H9 (cell line): ENCODE results near the gene UROS. TPM values are rescaled to one million over a fixed set of nuclear protein-coding genes. Genes with fewer than 3 reads are reported as not detected.

Experiments used
- DNase-seq: peaks from one replicate; pipeline ENCODE4 v3.0.0-alpha.2; 2017
- H2AFZ ChIP-seq: one replicate; pipeline ENCODE4 v1.6.1; 2013; ENCODE audit warnings: mild to moderate bottlenecking, low read length, control low read depth, moderate library complexity
- H2AK5ac ChIP-seq: 2 replicates; pipeline ENCODE4 v1.6.1; 2013; ENCODE audit warnings: low read length, control low read depth, mixed read lengths; ENCODE audit not compliant: insufficient read length
- H2BK120ac ChIP-seq: one replicate; pipeline ENCODE4 v1.6.1; 2013; ENCODE audit warnings: low read depth, mild to moderate bottlenecking, low read length, control low read depth, inconsistent platforms; ENCODE audit not compliant: poor library complexity, severe bottlenecking
- H2BK12ac ChIP-seq: 2 replicates; pipeline ENCODE4 v1.6.1; 2013; ENCODE audit warnings: low read length, control low read depth, mixed read lengths, low read depth; ENCODE audit not compliant: insufficient read length
- H2BK15ac ChIP-seq: 2 replicates; pipeline ENCODE4 v1.6.1; 2013; ENCODE audit warnings: low read depth, low read length, control low read depth
- H2BK20ac ChIP-seq: one replicate; pipeline ENCODE4 v1.6.1; 2013; ENCODE audit warnings: low read depth, mild to moderate bottlenecking, low read length, control low read depth, inconsistent platforms; ENCODE audit not compliant: poor library complexity, severe bottlenecking
- H2BK5ac ChIP-seq: 2 replicates; pipeline ENCODE4 v1.6.1; 2013; ENCODE audit warnings: low read length, control low read depth, mixed read lengths; ENCODE audit not compliant: insufficient read length
- H3K14ac ChIP-seq: 2 replicates; pipeline ENCODE4 v1.6.1; 2013; ENCODE audit warnings: low read length, control low read depth; ENCODE audit not compliant: insufficient read depth
- H3K18ac ChIP-seq: 2 replicates; pipeline ENCODE4 v1.6.1; 2013; ENCODE audit warnings: low read depth, mild to moderate bottlenecking, mixed read lengths, low read length, control low read depth; ENCODE audit not compliant: insufficient read length
- H3K23ac ChIP-seq: 2 replicates; pipeline ENCODE4 v1.6.1; 2013; ENCODE audit warnings: low read length, control low read depth, mixed read lengths, low read depth; ENCODE audit not compliant: insufficient read length
- H3K23me2 ChIP-seq: 2 replicates; pipeline ENCODE4 v1.6.1; 2013; ENCODE audit warnings: low read depth, mild to moderate bottlenecking, mixed read lengths, low read length, control low read depth; ENCODE audit not compliant: insufficient read length, poor library complexity, severe bottlenecking
- H3K27ac ChIP-seq: 2 replicates; pipeline ENCODE4 v1.5.1; 2013; ENCODE audit warnings: low read length, control low read depth, mixed read lengths, low read depth; ENCODE audit not compliant: insufficient read length
- H3K27me3 ChIP-seq: 2 replicates; pipeline ENCODE4 v1.6.1; 2013; ENCODE audit warnings: low read length, control low read depth, inconsistent platforms; ENCODE audit not compliant: insufficient read depth
- H3K4ac ChIP-seq: 2 replicates; pipeline ENCODE4 v1.6.1; 2013; ENCODE audit warnings: low read depth, mild to moderate bottlenecking, control low read depth, inconsistent platforms, low read length, moderate library complexity
- H3K4me1 ChIP-seq: 2 replicates; pipeline ENCODE4 v1.6.1; 2013; ENCODE audit warnings: low read length, control low read depth, inconsistent platforms; ENCODE audit not compliant: insufficient read depth
- H3K4me2 ChIP-seq: 2 replicates; pipeline ENCODE4 v1.6.1; 2013; ENCODE audit warnings: low read length, control low read depth, mixed read lengths; ENCODE audit not compliant: insufficient read length, insufficient read depth
- H3K56ac ChIP-seq: 2 replicates; pipeline ENCODE4 v1.6.1; 2013; ENCODE audit warnings: low read depth, mild to moderate bottlenecking, mixed read lengths, low read length, control low read depth; ENCODE audit not compliant: insufficient read length
- H3K79me1 ChIP-seq: 2 replicates; pipeline ENCODE4 v1.6.1; 2013; ENCODE audit warnings: low read depth, mild to moderate bottlenecking, moderate library complexity, low read length, control low read depth, inconsistent platforms; ENCODE audit not compliant: insufficient read depth, poor library complexity, severe bottlenecking
- H3K79me2 ChIP-seq: 2 replicates; pipeline ENCODE4 v1.6.1; 2013; ENCODE audit warnings: low read length, control low read depth, inconsistent platforms; ENCODE audit not compliant: insufficient read depth
- H3K9ac ChIP-seq: 2 replicates; pipeline ENCODE4 v1.6.1; 2013; ENCODE audit warnings: low read length, control low read depth, mixed read lengths; ENCODE audit not compliant: insufficient read length; ENCODE audit errors: extremely low read depth
- H3K9me3 ChIP-seq: one replicate; pipeline ENCODE4 v1.6.1; 2013; ENCODE audit warnings: low read depth, low read length, inconsistent platforms; ENCODE audit not compliant: control insufficient read depth
- H3T11ph ChIP-seq: one replicate; pipeline ENCODE4 v1.6.1; 2013; ENCODE audit warnings: mild to moderate bottlenecking, low read length, control low read depth, inconsistent platforms
- H4K20me1 ChIP-seq: one replicate; pipeline ENCODE4 v1.6.1; 2013; ENCODE audit not compliant: control insufficient read depth, insufficient read length, insufficient read depth
- H4K5ac ChIP-seq: 2 replicates; pipeline ENCODE4 v1.6.1; 2013; ENCODE audit warnings: low read depth, mild to moderate bottlenecking, mixed read lengths, low read length, control low read depth; ENCODE audit not compliant: insufficient read length
- H4K8ac ChIP-seq: replicated peaks from 2 replicates; pipeline ENCODE4 v1.6.1; 2013; ENCODE audit warnings: low read length, control low read depth, mixed read lengths, low read depth; ENCODE audit not compliant: insufficient read length
- H4K91ac ChIP-seq: 2 replicates; pipeline ENCODE4 v1.6.1; 2013; ENCODE audit warnings: low read depth, mild to moderate bottlenecking, moderate library complexity, mixed read lengths, low read length, control low read depth; ENCODE audit not compliant: insufficient read length
- H3K27ac Mint-ChIP-seq, 3 experiments: 2 replicates in 2 of 3; 3 replicates in 1 of 3; pipeline ENCODE4 v1.8.0; 2020 to 2021; ENCODE audit warnings: mixed read lengths in 3 of 3, mild to moderate bottlenecking in 1 of 3, moderate library complexity in 1 of 3
- H3K27me3 Mint-ChIP-seq: 2 replicates; pipeline ENCODE4 v1.8.0; 2021; ENCODE audit warnings: low read depth, mild to moderate bottlenecking, moderate library complexity, mixed read lengths
- H3K36me3 Mint-ChIP-seq, 3 experiments: 2 replicates in 2 of 3; 3 replicates in 1 of 3; pipeline ENCODE4 v1.8.0; 2020 to 2021; ENCODE audit warnings: low read depth in 3 of 3, mixed read lengths in 3 of 3; ENCODE audit not compliant: insufficient read depth in 1 of 3
- H3K4me1 Mint-ChIP-seq, 2 experiments: 2 replicates each; pipeline ENCODE4 v1.8.0; 2020; ENCODE audit warnings: mixed read lengths in 2 of 2
- H3K4me3 Mint-ChIP-seq, 2 experiments: 2 replicates in 1 of 2; 3 replicates in 1 of 2; pipeline ENCODE4 v1.8.0; 2020 to 2021; ENCODE audit warnings: mild to moderate bottlenecking in 2 of 2, mixed read lengths in 2 of 2, moderate library complexity in 1 of 2
- H3K9me3 Mint-ChIP-seq, 2 experiments: 2 replicates in 1 of 2; 3 replicates in 1 of 2; pipeline ENCODE4 v1.8.0; 2020; ENCODE audit warnings: mild to moderate bottlenecking in 2 of 2, mixed read lengths in 2 of 2, moderate library complexity in 1 of 2
- WGBS: extraction: QIAGEN DNeasy Blood & Tissue Kit; methylation state at CpG from one replicate; pipeline ENCODE4 v1.1.7; 2013; ENCODE audit warnings: missing lambda C conversion rate, low lambda C conversion rate, mixed read lengths; ENCODE audit not compliant: insufficient read length; ENCODE audit errors: extremely low coverage; 5-methylcytosine and 5-hydroxymethylcytosine counted together
- total RNA-seq: library from RNA; stranded (reverse); gene quantifications from 2 replicates; pipeline ENCODE4 v1.2.1, GENCODE V29; 2021
- TF ChIP-seq, protein P1 (sequence below): fragments of 200-600 bp; sonication (generic); conservative IDR thresholded peaks from 3 replicates; pipeline ENCODE4 v1.8.0; 2021; ENCODE audit warnings: antibody characterized with exemption, mild to moderate bottlenecking

UROS gene
- total RNA-seq, 1 experiment from 2014 or later, result 42.3 TPM

DNA sequence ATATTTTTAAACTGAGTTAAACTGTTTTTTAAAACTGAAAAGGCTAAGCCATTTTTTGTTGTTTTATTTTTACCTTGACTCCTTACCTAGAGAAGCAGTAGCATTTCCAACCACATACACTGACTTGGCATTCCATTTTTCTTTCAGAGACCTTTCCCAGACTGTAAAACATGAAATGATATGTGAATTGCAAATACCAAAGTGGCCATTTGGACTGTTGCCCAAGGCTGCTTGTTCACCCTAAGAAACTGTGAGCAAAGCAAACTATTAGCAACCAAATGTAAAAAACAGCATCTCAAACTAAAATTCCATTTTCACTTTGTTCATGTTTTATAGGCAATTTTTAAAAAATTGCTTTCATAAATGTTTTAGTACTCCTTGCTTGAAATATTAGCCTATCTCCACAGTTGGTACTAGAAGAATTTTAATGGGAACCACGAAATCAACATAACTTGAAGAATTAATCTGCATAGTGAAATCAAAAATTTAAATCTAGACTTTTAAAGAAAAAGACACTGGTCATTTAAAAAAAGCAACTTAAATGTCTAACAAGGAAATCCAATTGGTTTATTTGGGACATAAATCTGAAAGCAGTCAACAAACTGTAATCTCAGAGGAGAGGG lies 10.8 kb downstream of the UROS start:
- no peaks in the 10 kb centered on the region for H3K4me1 ChIP-seq
- no peaks in the 10 kb centered on the region for H4K20me1 ChIP-seq
- Mint-ChIP-seq H3K27ac (no peak overlapping the region), H3K27me3 (no peaks in the 10 kb centered on the region), H3K4me1 (no peaks in the 10 kb centered on the region), H3K9me3 (no peaks in the 10 kb centered on the region), H3K4me3 (no peak overlapping the region), H3K36me3 (peaks cover 7 to 52% (median 42%) of the 10 kb centered on the region in 3 experiments; a peak in 6 of 7 replicates)
- H3K27ac ChIP-seq, result no peak overlapping the region
- H2BK15ac ChIP-seq, result no peak overlapping the region
- no peak for DNase-seq
- no peak overlapping the region for H3K18ac ChIP-seq
- no peak overlapping the region for H2AFZ ChIP-seq
- no peaks in the 10 kb centered on the region for H3K27me3 ChIP-seq
- no peak overlapping the region for H2BK12ac ChIP-seq
- no peak overlapping the region for H2BK120ac ChIP-seq
- H3K23ac ChIP-seq, result no peak overlapping the region
- H4K91ac ChIP-seq, result no peak overlapping the region
- H3K4me2 ChIP-seq, result no peak overlapping the region
- no peak overlapping the region for H3K14ac ChIP-seq
- H4K5ac ChIP-seq, result no peak overlapping the region
- H3K9ac ChIP-seq, result no peak overlapping the region
- no peak overlapping the region for H4K8ac ChIP-seq
- no peak overlapping the region for H2BK20ac ChIP-seq
- TF ChIP-seq, protein P1, sequence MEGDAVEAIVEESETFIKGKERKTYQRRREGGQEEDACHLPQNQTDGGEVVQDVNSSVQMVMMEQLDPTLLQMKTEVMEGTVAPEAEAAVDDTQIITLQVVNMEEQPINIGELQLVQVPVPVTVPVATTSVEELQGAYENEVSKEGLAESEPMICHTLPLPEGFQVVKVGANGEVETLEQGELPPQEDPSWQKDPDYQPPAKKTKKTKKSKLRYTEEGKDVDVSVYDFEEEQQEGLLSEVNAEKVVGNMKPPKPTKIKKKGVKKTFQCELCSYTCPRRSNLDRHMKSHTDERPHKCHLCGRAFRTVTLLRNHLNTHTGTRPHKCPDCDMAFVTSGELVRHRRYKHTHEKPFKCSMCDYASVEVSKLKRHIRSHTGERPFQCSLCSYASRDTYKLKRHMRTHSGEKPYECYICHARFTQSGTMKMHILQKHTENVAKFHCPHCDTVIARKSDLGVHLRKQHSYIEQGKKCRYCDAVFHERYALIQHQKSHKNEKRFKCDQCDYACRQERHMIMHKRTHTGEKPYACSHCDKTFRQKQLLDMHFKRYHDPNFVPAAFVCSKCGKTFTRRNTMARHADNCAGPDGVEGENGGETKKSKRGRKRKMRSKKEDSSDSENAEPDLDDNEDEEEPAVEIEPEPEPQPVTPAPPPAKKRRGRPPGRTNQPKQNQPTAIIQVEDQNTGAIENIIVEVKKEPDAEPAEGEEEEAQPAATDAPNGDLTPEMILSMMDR, result no peak
- no peaks in the 10 kb centered on the region for H3K23me2 ChIP-seq
- no peaks in the 10 kb centered on the region for H3K79me1 ChIP-seq
- no peaks in the 10 kb centered on the region for H3K9me3 ChIP-seq
- H3K79me2 ChIP-seq, result no peaks in the 10 kb centered on the region
- H2BK5ac ChIP-seq, result no peak overlapping the region
- no peak overlapping the region for H3K4ac ChIP-seq
- WGBS, result no CpG with 5 or more reads among the region's 1 CpG
- no peak overlapping the region for H3K56ac ChIP-seq
- no peak overlapping the region for H3T11ph ChIP-seq
- no peak overlapping the region for H2AK5ac ChIP-seq
